GM12878 (cell line): ENCODE measurements around the gene MIA.
"Not testable (repeated sequence)": the region's sequence is repeated elsewhere in the genome, so short reads cannot be mapped to it uniquely, and the experiment has no call there.

Source experiments
- EZH2 ChIP-seq: IDR thresholded peaks from 2 replicates; pipeline ENCODE4 v1.6.1; 2012; ENCODE audit warnings: low read depth, mild to moderate bottlenecking, control low read depth, inconsistent platforms, low read length, borderline replicate concordance; ENCODE audit not compliant: control insufficient read depth
- POLR2A ChIP-seq: IDR thresholded peaks from 2 replicates; pipeline ENCODE4 v1.6.1; 2011; ENCODE audit warnings: low read depth, mild to moderate bottlenecking, low read length

DNA sequence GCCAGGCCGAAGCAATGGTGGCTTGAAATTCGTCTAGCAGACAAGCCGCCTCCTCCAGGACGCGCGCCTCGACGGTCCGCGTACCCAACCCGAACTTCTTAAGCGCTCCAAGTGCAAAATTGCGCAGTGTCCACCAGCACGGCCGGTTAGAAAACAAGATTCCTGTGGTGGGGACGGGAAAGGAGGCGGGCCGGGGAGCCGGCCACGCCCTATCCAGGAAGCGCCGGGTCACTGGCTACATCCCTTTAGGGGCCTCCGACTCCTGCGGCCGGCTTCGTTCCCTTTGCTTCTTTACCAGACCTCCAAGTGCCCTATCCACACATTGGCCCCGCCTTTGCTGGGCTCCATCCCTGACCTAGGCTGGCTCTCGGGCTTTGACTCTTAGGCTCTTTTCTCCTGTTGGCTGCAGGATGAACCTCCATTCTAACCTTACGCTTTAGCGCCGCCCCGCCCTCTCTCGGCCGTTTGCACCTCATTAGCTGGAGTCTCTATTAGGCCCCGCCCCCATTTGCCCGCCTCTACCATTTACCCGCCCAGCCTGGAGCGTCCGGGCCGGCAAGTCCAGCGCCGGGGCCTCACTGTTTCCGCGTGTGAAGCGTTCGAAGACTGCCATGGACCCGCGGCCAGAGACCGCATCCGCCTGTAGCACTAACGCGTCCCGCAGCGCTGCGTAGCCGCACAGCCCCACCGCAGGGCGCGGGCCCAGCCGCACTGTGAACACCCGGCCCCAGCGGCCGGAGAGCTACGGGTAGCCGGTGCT lies 35.5 kb downstream of the MIA start:
- not testable (repeated sequence) for TF ChIP-seq EZH2, POLR2A
